ENCODE data around the gene NLRP6.
"Not testable (repeated sequence)": the region's sequence is repeated elsewhere in the genome, so short reads cannot be mapped to it uniquely, and the experiment has no call there.

Gene NLRP6

GRCh38 chr11:326842-327580, 48.8 kb downstream of the NLRP6 start:
- no peak for DNase-seq

- DNase-seq, result no peak
These were observed 49.3 kb downstream of the NLRP6 start for GRCh38 chr11:327581-327923.

GRCh38 chr11:328012-328411, 49.8 kb downstream of the NLRP6 start:
- DNase-seq, result no peak

GRCh38 chr11:328516-329100, 50.4 kb downstream of the NLRP6 start:
- not testable (repeated sequence) for DNase-seq

- DNase-seq, result no peak
These were observed 51.7 kb downstream of the NLRP6 start for GRCh38 chr11:329886-330253.

- DNase-seq, result no peak
These were observed 52.1 kb downstream of the NLRP6 start for GRCh38 chr11:330307-330693.

GRCh38 chr11:330694-331357, 52.6 kb downstream of the NLRP6 start:
- no peak for DNase-seq

GRCh38 chr11:331358-332060, 53.3 kb downstream of the NLRP6 start:
- DNase-seq, result no peak

- DNase-seq, result no peak
These were observed 54.7 kb downstream of the NLRP6 start for GRCh38 chr11:332651-333480.

GRCh38 chr11:333616-334263, 55.5 kb downstream of the NLRP6 start:
- not testable (repeated sequence) for DNase-seq

GRCh38 chr11:334264-334994, 56.2 kb downstream of the NLRP6 start:
- DNase-seq, result no peak
